ENCODE results near the gene POLR2E.
"Not testable (repeated sequence)": the region's sequence is repeated elsewhere in the genome, so short reads cannot be mapped to it uniquely, and the experiment has no call there.

POLR2E gene

GRCh38 chr19:1094978-1095701 is at the start of gene POLR2E:
TSS of gene POLR2E (minus strand) at chr19:1095375. CDS start at chr19:1095315, 60 bp downstream.
- peak; percentile 98 for DNase-seq

GRCh38 chr19:1144741-1145140 is 49.6 kb upstream of the POLR2E start:
- DNase-seq = no peak

GRCh38 chr19:1143828-1144399 is 48.7 kb upstream of the POLR2E start:
- no peak for DNase-seq

DNA sequence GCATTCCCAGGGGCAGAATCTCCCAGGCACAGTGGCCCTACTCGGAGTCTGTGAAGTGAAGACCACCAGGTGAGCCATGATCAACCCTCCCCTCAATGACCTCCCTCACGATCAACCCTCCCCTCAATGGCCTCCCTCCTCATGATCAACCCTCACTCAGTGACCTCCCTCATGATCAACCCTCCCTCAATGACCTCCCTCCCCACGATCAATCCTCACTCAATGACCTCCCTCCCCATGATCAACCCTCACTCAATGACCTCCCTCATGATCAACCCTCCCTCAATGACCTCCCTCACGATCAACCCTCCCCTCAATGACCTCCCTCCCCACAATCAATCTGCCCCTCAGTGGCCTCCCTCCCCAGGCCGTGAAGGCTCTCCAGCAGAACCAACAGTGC is 46.8 kb upstream of the POLR2E start:
- DNase-seq = no peak

DNA sequence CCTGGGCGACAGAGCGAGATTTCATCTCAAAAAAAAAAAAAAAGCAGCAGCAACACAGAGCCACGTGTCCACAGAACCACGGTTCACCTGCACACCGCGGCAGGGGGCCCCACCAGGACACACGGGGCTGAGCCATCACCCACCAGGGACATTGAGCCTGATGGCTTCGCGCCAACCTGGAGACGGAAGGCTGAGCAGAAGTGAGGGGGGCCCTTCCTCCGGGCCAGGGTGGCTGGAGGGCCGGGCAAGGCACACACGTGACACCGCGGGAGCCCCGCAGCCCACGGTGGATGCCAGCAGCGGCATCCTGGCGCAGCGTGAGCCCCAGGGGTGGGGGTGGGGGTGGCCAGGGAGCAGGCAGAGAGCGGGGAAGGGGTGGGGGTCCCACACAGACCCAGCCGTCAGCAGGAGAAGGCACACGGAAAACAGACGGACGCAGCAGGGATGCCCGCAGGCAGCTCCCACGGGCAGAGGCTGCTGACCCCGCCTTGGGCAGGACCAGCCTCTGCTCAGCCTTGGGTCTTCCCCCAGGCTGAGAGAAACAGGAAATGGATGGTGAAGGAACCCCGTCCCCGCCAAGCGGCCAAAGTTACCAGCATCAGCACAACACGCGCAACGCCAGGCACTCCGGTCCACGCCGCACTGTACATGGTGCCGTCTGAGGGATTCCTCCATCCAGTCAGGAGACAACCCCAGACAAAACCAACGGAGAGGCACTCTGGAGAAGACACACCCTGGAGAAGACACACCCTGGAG is 45.3 kb upstream of the POLR2E start:
- no peak for DNase-seq

DNA sequence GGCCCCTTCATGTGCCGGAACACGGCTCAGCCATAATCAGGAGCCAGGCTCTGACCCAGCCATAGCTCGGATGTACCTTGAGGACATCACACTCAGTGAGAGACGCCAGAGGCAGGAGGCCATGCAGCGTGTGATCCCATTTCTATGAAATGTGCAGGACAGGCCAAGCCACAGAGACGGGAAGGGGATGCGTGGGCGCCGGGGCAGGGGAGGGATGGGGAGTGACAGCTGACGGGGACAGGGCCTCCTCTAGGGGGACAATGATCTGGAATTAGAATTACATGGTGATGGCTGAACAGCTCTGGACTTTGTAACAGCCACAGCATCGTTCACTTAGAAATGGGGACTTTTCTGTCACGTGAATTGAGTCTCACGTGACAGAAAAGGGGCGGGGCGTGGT is 44.0 kb upstream of the POLR2E start:
- no peak for DNase-seq

DNA sequence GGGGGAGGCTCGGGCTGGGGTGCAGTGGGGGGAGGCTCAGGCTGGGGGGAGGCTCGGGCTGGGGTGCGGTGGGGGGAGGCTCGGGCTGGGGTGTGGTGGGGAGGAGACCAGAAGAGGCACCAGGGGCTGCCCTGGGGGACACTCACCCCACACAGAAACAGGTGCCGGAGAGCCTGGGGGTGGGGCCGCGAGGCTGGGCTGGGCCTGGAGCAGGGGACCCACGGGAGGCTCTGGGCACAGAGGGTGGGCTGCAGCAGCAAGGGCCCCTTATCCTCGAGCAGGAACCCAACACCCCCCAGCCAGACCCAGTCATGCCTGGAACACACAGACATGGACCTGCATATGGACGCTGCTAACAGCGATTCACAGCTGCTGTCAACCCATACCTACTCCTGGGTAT is 42.9 kb upstream of the POLR2E start:
- no peak for DNase-seq

- no peak for DNase-seq
Observed at GRCh38 chr19:1136621-1137317, 41.6 kb upstream of the POLR2E start.

- no peak for DNase-seq
Observed at GRCh38 chr19:1136201-1136600, 41.0 kb upstream of the POLR2E start.

DNA sequence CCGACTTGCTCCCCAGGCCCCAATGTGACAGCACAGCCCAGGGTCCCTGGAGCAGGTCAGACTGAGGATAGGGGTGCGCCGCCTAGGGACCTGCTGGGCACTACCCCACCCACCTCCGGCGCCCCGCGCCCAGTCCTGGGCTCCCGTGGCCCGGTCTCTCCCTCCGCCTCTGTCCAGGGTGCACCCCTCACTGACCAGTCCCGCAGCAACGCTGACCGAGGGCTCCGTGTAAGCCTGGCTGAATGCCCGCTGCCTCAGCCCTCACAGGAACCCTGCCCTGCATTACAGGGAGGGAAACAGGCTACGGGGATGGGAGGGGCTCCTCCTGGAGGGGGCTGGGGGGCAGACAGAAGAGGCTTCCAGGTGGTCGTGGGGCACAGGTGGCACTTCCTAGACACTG is 40.3 kb upstream of the POLR2E start:
- no peak for DNase-seq

DNA sequence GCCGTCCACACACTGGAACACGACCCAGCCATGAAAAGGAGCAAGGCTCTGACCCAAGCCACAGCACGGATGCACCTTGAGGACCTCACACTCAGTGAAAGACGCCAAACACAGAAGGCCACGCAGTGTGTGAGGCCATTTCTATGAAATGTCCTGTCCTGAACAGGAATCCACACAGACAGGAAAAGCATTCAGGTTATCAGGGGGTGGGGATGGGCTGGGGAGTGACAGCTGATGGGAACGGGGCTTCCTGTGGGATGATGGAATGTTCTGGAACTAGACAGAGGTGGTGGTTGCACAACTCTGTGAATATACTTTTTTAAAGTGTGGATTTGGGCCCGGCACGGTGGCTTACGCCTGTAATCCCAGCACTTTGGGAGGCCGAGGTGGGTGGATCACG is 39.3 kb upstream of the POLR2E start:
- no peak for DNase-seq

DNA sequence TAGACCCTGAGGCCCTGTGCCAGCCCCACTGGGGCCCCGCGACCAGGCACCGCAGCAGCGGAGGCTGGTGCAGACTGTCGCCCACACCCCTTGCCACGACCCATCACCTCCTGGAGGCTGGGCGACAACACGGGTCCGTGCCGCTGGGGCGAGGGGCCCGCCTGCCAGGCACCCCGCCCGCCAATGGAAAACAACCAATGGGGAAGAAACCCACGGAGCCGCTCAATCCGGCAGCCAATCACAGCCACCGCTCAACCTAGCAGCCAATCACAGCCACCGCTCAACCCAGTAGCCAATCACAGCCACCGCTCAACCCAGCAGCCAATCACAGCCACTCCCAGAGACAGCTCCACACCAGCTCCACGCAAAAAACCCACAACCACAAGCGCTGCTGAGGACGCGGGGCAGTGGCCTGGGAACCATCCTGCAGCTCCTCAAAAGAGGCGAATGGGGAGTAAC is 38.3 kb upstream of the POLR2E start:
- DNase-seq = peak; percentile 92

DNA sequence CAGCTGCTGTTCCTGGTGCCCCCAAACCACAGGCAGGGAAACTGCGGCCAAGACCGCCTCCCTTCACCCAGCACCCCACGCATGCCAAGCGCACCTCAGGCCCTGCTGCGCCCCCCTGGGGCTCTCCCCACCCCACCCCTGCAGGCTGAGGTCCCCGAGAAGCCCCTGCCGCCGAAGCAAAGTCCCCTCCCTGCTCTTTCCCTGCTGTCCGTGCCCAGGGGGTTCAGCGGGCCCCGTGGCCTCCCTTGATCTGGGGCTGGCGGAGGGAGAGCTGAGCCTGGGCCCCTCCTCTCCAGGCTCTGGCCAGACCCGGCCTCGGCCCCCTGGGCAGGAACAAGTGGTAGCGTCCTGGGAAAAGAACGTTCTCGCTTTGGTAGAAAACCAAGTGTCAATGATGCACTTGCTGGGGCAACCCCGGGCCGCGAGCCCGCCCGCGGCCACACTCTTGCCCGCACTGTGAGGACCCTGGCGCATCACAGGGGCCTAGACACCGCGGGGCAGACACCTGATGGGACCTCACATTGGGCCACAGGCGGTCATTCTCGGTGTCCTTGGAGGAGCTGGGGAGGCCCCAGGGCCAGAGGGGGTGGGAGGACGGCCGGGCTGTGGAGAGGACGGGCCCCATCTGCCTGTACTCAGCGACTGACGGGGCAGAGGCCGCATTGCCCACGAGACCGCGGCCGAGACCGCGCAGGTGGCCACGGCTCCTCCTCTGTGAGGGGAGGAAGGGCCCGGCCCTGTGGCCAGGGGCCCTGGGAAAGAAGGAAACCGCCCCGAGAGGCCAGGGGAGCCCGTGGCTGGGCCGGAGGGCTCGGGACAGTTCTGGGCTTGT is 37.6 kb upstream of the POLR2E start:
- peak; percentile 61 for DNase-seq

DNA sequence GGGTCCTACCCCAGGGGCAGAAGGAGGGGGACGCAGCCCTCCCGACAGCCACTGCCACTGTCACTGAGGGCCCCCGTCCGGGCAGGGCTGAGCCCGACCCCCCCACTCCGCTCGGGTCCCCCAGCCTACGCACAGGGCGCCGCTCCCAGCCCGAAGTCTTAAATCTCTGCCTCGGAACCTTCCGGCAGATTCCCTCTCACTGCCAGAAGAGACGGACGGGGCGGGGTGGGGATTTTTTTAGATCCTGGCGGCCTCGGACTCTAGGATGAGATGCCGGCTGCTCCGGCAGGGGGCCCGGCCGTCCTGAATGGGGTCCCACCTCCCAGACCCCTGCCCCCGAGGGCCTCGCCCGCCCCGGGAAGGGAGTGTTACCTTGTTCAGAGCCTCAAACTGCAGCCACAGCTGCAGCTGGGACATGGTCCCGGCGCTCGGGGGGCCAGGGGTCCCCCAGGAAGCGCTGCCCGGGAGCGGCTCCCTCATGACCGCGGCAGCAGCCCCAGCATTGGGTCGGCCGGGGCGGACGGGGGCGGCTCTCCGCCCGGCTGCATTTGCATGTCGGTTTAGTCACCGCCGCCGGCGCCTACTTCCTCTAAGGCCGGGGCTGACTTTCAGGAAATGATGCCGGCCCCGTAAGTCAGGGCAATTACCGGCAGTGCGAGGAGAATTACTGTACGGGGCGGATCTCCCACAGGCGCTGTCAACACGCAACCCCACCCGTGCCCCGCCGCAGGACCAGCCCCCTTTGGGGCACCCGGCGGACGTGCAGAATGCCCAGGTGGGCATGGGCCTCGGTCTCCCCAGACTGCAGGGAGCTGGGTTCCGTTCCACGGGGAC is 36.8 kb upstream of the POLR2E start:
- peak; percentile 96 for DNase-seq

GRCh38 chr19:1130771-1131717 is 35.9 kb upstream of the POLR2E start:
- peak; percentile 79 for DNase-seq

DNA sequence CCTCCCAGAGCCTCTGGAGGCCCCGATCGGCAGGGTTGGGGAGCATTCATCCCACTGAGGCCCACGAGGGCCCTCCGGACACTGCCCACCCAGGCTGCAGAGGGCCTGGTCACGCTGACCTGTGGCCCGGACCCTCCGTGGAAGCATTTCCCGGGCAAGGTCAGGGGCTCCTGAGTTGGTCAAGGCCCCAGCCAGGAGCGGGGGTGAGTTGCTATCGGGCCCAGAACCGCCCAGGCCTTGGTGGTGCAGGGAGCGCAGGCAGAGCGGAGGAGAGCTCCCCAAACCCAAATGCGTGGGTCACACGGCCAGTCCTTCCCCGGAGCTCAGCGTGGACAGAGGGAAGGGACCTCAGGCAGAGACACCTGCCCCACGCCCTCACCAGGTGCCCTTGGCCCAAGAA is 34.4 kb upstream of the POLR2E start:
- no peak for DNase-seq

- DNase-seq = not testable (repeated sequence)
Observed at GRCh38 chr19:1129084-1129483, 33.9 kb upstream of the POLR2E start.

GRCh38 chr19:1128106-1128505 is 32.9 kb upstream of the POLR2E start:
- no peak for DNase-seq

DNA sequence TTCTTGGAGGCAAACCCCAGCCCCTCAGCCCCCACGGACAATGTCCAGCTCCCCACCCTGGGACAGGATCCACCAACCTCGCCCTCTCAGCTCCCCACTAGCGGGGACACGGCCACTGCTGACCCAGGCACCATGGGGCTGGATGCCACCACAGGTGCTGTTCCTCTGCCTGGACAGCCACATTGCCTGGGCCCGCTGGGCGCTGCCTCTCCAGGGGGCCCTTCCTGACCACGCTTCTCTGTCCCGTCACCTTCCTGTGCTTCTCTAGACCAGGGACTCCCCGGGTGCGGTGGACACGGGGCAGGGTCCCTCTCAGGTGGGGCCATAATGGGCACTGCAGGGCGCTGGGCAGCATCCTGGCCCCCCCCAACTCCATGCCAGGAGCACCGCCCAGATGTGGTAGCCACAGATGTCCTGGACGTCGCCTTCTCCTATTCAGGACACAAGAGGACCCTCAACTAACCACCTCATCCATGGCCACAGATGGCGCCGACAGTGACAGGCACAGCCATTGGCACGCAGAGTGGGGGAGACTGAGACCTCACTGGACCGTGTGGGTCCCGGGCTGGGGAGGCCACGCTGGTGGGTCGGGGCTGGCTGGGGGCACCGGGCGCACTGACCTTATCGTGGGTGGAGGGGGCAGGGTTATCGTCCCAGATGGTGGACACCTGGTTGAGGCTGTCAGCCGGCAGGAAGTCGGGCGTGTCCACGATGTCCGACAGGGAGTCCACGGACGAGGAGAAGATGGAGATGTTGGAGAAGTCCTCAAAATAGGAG is 32.0 kb upstream of the POLR2E start:
- DNase-seq = no peak
